HCT116 (cell line): Measurements from ENCODE around the gene ZNF74. TPM values are rescaled to one million over a fixed set of nuclear protein-coding genes. Genes with fewer than 3 reads are reported as not detected.

ENCODE experiments used
- ATAC-seq: fragments of 200-7000 bp; cut with Tn5 transposase; 2 replicates; pipeline ENCODE4 v1.9.1; 2020; ENCODE audit warnings: mild to moderate bottlenecking, moderate library complexity
- BruUV-seq: library from RNA; stranded (reverse); fragments of 400-500 nt; replicated peaks from 2 replicates; lab custom pipeline; 2021; lab: Mats Ljungman, UMichigan
- CTCF ChIA-PET: fragments of 300-600 bp; sonication (Branson Sonifier 250); formaldehyde crosslinking; loops from one replicate; lab custom pipeline; 2021; ENCODE audit warnings: antibody characterized with exemption; lab: Charles Lee
- POLR2A ChIA-PET: fragments of 300-600, 350-600 bp; sonication (Branson Sonifier 250); formaldehyde crosslinking; loops from one replicate; lab custom pipeline; 2021; ENCODE audit warnings: antibody characterized with exemption; lab: Charles Lee
- RAD21 ChIA-PET, 2 experiments: fragments of 300-600 bp; sonication (Branson Sonifier 250); formaldehyde crosslinking; loops; one replicate each; lab custom pipeline; 2023; ENCODE audit warnings: low total read pairs in 2 of 2; ENCODE audit not compliant: uncharacterized antibody in 2 of 2, unreplicated experiment in 2 of 2, low non-redundant PET in 1 of 2; lab: Charles Lee
- DNase-seq: peaks from one replicate; pipeline ENCODE4 v3.0.0-alpha.2; 2010; ENCODE audit warnings: low read depth, low spot score
- H2AFZ ChIP-seq: fragments of 200-600 bp; shearing (Covaris generic), sonication (generic); 2 replicates; pipeline ENCODE4 v1.6.1; 2017; ENCODE audit warnings: low read depth, mixed run types, mixed read lengths, antibody characterized with exemption, low read length; ENCODE audit not compliant: poor library complexity, severe bottlenecking
- H3K27ac ChIP-seq: 2 replicates; pipeline ENCODE4 v1.5.1; 2012; ENCODE audit warnings: low read depth, low read length
- H3K27me3 ChIP-seq: fragments of 200-600 bp; sonication (generic); 2 replicates; pipeline ENCODE4 v1.6.1; 2016; ENCODE audit warnings: mixed run types, low read length, mixed read lengths; ENCODE audit not compliant: insufficient read depth
- H3K36me3 ChIP-seq, 2 experiments: fragments of 200-500 bp in 1 of 2; fragments of 200-600 bp in 1 of 2; sonication (Bioruptor generic) in 1 of 2; sonication (generic) in 1 of 2; 2 replicates each; pipeline versions ENCODE4 v1.5.1 to v1.6.1; 2014 to 2016; ENCODE audit warnings: low read length in 2 of 2, inconsistent platforms in 1 of 2, mixed read lengths in 1 of 2, mixed run types in 1 of 2; ENCODE audit not compliant: insufficient read depth in 2 of 2, control insufficient read depth in 1 of 2
- H3K4me1 ChIP-seq, 2 experiments: fragments of 200-600 bp in 1 of 2; sonication (generic) in 1 of 2; 2 replicates each; pipeline versions ENCODE4 v1.5.1 to v1.6.1; 2012 to 2017; ENCODE audit warnings: low read length in 2 of 2, inconsistent platforms in 1 of 2, mild to moderate bottlenecking in 1 of 2, mixed read lengths in 1 of 2, mixed run types in 1 of 2, moderate library complexity in 1 of 2; ENCODE audit not compliant: insufficient read depth in 2 of 2, control insufficient read depth in 1 of 2
- H3K4me2 ChIP-seq: fragments of 200-600 bp; sonication (generic); 2 replicates; pipeline ENCODE4 v1.6.1; 2017; ENCODE audit warnings: mixed run types, low read length, mixed read lengths
- H3K4me3 ChIP-seq, 2 experiments: fragments of 200-600 bp in 1 of 2; sonication (generic) in 1 of 2; replicated peaks in 1 of 2; 2 replicates each; pipeline ENCODE4 v1.5.1; 2011 to 2016; ENCODE audit warnings: low read length in 2 of 2, control low read depth in 1 of 2, low read depth in 1 of 2, mild to moderate bottlenecking in 1 of 2, mixed read lengths in 1 of 2, mixed run types in 1 of 2
- H3K79me2 ChIP-seq: fragments of 200-600 bp; sonication (generic); 2 replicates; pipeline ENCODE4 v1.6.1; 2017; ENCODE audit warnings: mild to moderate bottlenecking, mixed run types, low read length, moderate library complexity, mixed read lengths; ENCODE audit not compliant: insufficient read depth
- H3K9ac ChIP-seq: fragments of 200-600 bp; sonication (generic); 2 replicates; pipeline ENCODE4 v1.6.1; 2016; ENCODE audit warnings: low read length, mixed read lengths
- H3K9me2 ChIP-seq: fragments of 200-600 bp; sonication (generic), shearing (Covaris generic); 2 replicates; pipeline ENCODE4 v1.6.1; 2017; ENCODE audit warnings: mixed run types, mild to moderate bottlenecking, moderate library complexity; ENCODE audit not compliant: insufficient read depth
- H3K9me3 ChIP-seq, 2 experiments: fragments of 200-500 bp in 1 of 2; fragments of 200-600 bp in 1 of 2; sonication (Bioruptor generic) in 1 of 2; sonication (generic) in 1 of 2; 2 replicates each; pipeline ENCODE4 v1.6.1; 2014 to 2017; ENCODE audit warnings: low read length in 2 of 2, mixed read lengths in 2 of 2, inconsistent platforms in 1 of 2, low read depth in 1 of 2, mild to moderate bottlenecking in 1 of 2, mixed run types in 1 of 2, moderate library complexity in 1 of 2; ENCODE audit not compliant: control insufficient read depth in 1 of 2, insufficient read depth in 1 of 2
- H4K20me1 ChIP-seq: fragments of 200-600 bp; sonication (generic), shearing (Covaris generic); 2 replicates; pipeline ENCODE4 v1.6.1; 2017; ENCODE audit warnings: mixed run types, mild to moderate bottlenecking, moderate library complexity; ENCODE audit not compliant: insufficient read depth
- CEBPB ChIP-seq: IDR thresholded peaks from 2 replicates; pipeline ENCODE4 v1.6.1; 2012; ENCODE audit warnings: low read depth
- EZH2phosphoT487 ChIP-seq: fragments of 200-600 bp; IDR thresholded peaks from 2 replicates; pipeline ENCODE4 v1.6.1; 2018; ENCODE audit warnings: antibody characterized with exemption, borderline replicate concordance
- JUND ChIP-seq: IDR thresholded peaks from 2 replicates; pipeline ENCODE4 v1.6.1; 2012
- POLR2A ChIP-seq: IDR thresholded peaks from 2 replicates; pipeline ENCODE4 v1.7.0; 2011; ENCODE audit warnings: borderline replicate concordance; ENCODE audit not compliant: insufficient read depth, insufficient read length; ENCODE audit errors: extremely low read depth
- RAD21 ChIP-seq: IDR thresholded peaks from 2 replicates; pipeline ENCODE4 v1.6.1; 2012; ENCODE audit warnings: low read depth, mild to moderate bottlenecking
- SP1 ChIP-seq: IDR thresholded peaks from 2 replicates; pipeline ENCODE4 v1.6.1; 2012; ENCODE audit warnings: low read depth
- ZFX ChIP-seq: fragments of 450-650 bp; IDR thresholded peaks from 2 replicates; pipeline ENCODE4 v1.6.1; 2017
- intact Hi-C: fragments of 100-400 bp; cut with micrococcal nuclease; formaldehyde crosslinking; loops from 2 replicates; pipeline ENCODE4 v1.10.0; 2022
- total RNA-seq: library from RNA; stranded (reverse); gene quantifications from one replicate; pipeline ENCODE4 v1.2.1, GENCODE V29; 2021; ENCODE audit not compliant: unreplicated experiment

Gene ZNF74
- total RNA-seq, 1 experiment from 2014 or later: 15.4 TPM

GRCh38 chr22:20431511-20432192 lies 37.7 kb downstream of the ZNF74 start:
- Histone ChIP-seq H2AFZ (no peak overlapping the region), H3K4me3 (peak overlapping the region; percentile 33 to 52), H3K4me2 (peak overlapping the region; percentile 90), H3K36me3 (no peaks in the 10 kb centered on the region), H3K9me2 (no peaks in the 10 kb centered on the region), H3K9ac (peak overlapping the region; percentile 40; the same call in 1 of the 2 replicates), H3K9me3 (no peaks in the 10 kb centered on the region), H3K27ac (peak overlapping the region; percentile 3; the same call in 1 of the 2 replicates), H4K20me1 (no peaks in the 10 kb centered on the region), H3K4me1 (peaks cover 16 to 35% of the 10 kb centered on the region in 2 experiments), H3K27me3 (no peaks in the 10 kb centered on the region), H3K79me2 (no peaks in the 10 kb centered on the region)
- DNase-seq (no peak), ATAC-seq (peak; percentile 31)
- intact Hi-C loops: loop anchor here (1.0 kb wide), 1 partner anchor 25 kb away; no protein-coding TSS in a partner anchor
- RAD21 ChIA-PET: no interaction called here
- TF ChIP-seq RAD21: no peak
- TF ChIP-seq ZFX: 0 out of 2 replicates have a peak, but pooled peaks have one; percentile 5
- no peak for TF ChIP-seq EZH2phosphoT487
- POLR2A ChIA-PET: no interaction called here
- CTCF ChIA-PET: no interaction called here
- BruUV-seq: no TSS peak

GRCh38 chr22:20432244-20432686 lies 38.3 kb downstream of the ZNF74 start:
- intact Hi-C loops: no loop called here
- H3K79me2 ChIP-seq: no peaks in the 10 kb centered on the region
- no peak overlapping the region for H3K4me2 ChIP-seq
- ATAC-seq: no peak
- H3K27me3 ChIP-seq: no peaks in the 10 kb centered on the region
- H3K9ac ChIP-seq: no peak overlapping the region
- no peak overlapping the region for H3K4me3 ChIP-seq
- H3K27ac ChIP-seq: no peak overlapping the region
- DNase-seq: no peak
- ChIA-PET POLR2A (no interaction called here), CTCF (no interaction called here), RAD21 (no interaction called here)
- no peaks in the 10 kb centered on the region for H3K9me3 ChIP-seq
- BruUV-seq: no TSS peak
- TF ChIP-seq CEBPB (no peak), POLR2A (no peak), JUND (no peak), SP1 (no peak)
- no peaks in the 10 kb centered on the region for H3K36me3 ChIP-seq
- H2AFZ ChIP-seq: no peak overlapping the region
- H3K4me1 ChIP-seq: peaks cover 16 to 35% of the 10 kb centered on the region in 2 experiments
- H3K9me2 ChIP-seq: no peaks in the 10 kb centered on the region
- no peaks in the 10 kb centered on the region for H4K20me1 ChIP-seq
